GM13976 (cell line): ENCODE data around the gene C13orf42.

Experiments
- DNase-seq: peaks from one replicate; pipeline ENCODE4 v3.0.0; 2012; ENCODE audit warnings: low spot score
- CTCF ChIP-seq: IDR thresholded peaks from 2 replicates; pipeline ENCODE4 v1.5.1; 2012; ENCODE audit warnings: borderline replicate concordance, mild to moderate bottlenecking; ENCODE audit not compliant: insufficient read depth; ENCODE audit errors: extremely low read depth, missing control alignments, control extremely low read depth
- in situ Hi-C: fragments of 300-500 bp; cut with MboI; formaldehyde crosslinking; loops from one replicate; pipeline ENCODE4 v1.12.0; 2022; ENCODE audit warnings: low sequenced_read_pairs, mixed read lengths, inconsistent platforms; ENCODE audit not compliant: unreplicated experiment

The C13orf42 gene

DNA sequence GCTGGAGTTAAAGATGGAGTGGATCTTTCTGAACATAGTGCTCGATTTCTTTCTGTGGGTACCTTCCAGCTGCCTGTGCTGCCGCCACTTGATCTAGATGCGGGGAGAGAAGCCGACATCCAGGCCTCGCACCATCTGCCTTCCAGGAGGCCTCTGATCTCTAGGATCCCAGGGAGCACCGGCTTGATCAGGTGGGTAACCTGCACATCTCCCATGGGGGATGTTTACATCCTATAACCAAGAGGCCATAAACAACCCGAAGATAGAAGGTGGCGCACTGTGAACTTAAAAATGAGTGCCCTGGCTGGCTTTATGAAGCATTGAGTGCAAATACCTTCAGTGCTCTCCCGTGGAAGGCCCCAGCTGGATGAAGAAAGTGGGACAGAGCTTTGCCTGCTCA, at the start of gene C13orf42:
Gene C13orf42, minus strand, starts transcription at position 101 of the 400 bp plus-strand sequence. Its CDS starts 65 bp downstream, at position 36.
- TF ChIP-seq CTCF, result no peak
- in situ Hi-C loops, result no loop called here
- DNase-seq, result no peak

DNA sequence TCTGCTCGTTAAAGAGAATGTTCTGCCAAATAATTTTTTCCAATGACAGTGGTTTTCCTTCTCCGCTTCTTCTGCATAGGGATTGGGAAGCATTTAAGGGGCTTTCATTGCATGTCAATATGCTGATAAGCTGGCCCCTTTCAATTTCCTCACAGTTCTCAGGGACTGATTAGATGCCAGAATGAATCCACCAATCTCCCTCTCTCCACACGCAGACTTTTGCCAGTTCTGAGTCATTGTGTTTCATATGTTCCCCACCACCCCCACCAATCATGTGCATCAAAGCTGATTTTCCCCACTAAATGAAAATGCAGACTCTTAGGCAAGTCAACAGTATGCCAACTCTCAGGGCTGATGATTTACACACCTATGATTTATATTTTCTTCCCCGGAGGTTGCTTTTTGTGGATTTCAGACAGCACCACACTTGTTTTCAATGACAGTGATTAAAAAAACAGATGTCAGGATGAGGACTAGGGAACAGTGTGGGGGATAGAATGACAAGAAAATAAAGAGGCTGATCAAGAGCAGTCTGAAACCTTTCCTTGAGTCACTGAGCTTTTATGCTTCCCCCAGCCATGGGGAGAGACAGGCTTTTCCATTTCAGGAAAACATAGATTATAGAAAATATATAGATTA, 47.9 kb upstream of the C13orf42 start:
- no peak for DNase-seq
- TF ChIP-seq CTCF, result no peak
- in situ Hi-C loops, result no loop called here

GRCh38 chr13:51158365-51158764, 47.3 kb upstream of the C13orf42 start:
- no peak for DNase-seq
- in situ Hi-C loops, result no loop called here
- no peak for TF ChIP-seq CTCF

- no peak for TF ChIP-seq CTCF
- in situ Hi-C loops, result no loop called here
- no peak for DNase-seq
Measured at GRCh38 chr13:51156648-51157047, 45.6 kb upstream of the C13orf42 start.

- no peak for TF ChIP-seq CTCF
- no peak for DNase-seq
- in situ Hi-C loops, result no loop called here
Measured at GRCh38 chr13:51155776-51156515, 44.9 kb upstream of the C13orf42 start.

GRCh38 chr13:51155161-51155560, 44.1 kb upstream of the C13orf42 start:
- in situ Hi-C loops, result no loop called here
- TF ChIP-seq CTCF, result no peak
- no peak for DNase-seq
